ENCODE measurements around the gene AQP4. TPM values are rescaled to one million over a fixed set of nuclear protein-coding genes. Genes with fewer than 3 reads are reported as not detected.

Gene AQP4
- total and polyA plus RNA-seq, 12 donors: 0.07 to 37.2 (median 9.8) TPM

DNA sequence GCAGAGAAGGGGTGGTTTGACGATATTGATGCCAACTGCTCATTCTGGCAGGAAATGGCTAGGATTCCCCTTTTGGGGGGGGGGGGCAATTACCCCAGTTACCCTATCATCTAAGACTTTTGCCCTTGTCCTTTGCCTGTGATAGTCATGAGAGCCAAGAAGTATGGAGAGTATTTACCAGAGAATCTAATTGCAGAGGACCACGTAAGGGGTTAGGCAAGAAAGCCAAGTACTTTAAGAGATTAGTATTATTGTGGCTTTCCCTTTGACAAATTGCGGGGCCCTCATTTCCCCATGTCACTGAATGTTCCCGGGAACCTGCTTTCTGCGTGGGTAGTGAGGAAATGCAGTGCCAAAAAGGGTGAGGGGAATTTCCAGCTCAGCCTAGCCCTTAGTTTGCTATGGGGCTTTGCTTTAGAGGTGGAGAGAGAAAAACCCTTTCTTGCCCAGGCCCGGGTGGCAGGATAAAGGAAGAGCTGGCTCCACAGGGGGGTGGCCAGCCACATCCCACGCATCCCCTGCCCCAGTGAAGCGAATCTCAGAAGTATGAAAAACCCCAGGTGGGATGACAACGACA, 1.5 kb downstream of the AQP4 start:
- Histone ChIP-seq H3K4me3 (peak overlapping the region in 5 of 10 donors; percentile 34 to 53 (median 46)), H3K9me3 (no peaks in the 10 kb centered on the region), H3K4me1 (peaks cover 0 to 30% (median 11%) of the 10 kb centered on the region in 9 donors), H3K27ac (peak overlapping the region in 6 of 10 donors; percentile 15 to 76 (median 60)), H3K36me3 (no peaks in the 10 kb centered on the region), H3K27me3 (peaks cover 0 to 24% (median 4%) of the 10 kb centered on the region in 7 donors)
- TF ChIP-seq, protein P1, sequence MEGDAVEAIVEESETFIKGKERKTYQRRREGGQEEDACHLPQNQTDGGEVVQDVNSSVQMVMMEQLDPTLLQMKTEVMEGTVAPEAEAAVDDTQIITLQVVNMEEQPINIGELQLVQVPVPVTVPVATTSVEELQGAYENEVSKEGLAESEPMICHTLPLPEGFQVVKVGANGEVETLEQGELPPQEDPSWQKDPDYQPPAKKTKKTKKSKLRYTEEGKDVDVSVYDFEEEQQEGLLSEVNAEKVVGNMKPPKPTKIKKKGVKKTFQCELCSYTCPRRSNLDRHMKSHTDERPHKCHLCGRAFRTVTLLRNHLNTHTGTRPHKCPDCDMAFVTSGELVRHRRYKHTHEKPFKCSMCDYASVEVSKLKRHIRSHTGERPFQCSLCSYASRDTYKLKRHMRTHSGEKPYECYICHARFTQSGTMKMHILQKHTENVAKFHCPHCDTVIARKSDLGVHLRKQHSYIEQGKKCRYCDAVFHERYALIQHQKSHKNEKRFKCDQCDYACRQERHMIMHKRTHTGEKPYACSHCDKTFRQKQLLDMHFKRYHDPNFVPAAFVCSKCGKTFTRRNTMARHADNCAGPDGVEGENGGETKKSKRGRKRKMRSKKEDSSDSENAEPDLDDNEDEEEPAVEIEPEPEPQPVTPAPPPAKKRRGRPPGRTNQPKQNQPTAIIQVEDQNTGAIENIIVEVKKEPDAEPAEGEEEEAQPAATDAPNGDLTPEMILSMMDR (IDR thresholded peaks at IDR 0.05): no peak
- ATAC-seq (peak in 3 of 8 donors; percentile 10 to 28 (median 12)), DNase-seq (no peak)
- intact Hi-C loops (cut with DNase I): loop anchor here in 1 of 10 donors (10.0 kb wide), 1 partner anchor 51 kb away; no protein-coding TSS in a partner anchor
- 48 to 55% methylated on average over 9 of the region's 9 CpGs for WGBS, 2 donors

DNA sequence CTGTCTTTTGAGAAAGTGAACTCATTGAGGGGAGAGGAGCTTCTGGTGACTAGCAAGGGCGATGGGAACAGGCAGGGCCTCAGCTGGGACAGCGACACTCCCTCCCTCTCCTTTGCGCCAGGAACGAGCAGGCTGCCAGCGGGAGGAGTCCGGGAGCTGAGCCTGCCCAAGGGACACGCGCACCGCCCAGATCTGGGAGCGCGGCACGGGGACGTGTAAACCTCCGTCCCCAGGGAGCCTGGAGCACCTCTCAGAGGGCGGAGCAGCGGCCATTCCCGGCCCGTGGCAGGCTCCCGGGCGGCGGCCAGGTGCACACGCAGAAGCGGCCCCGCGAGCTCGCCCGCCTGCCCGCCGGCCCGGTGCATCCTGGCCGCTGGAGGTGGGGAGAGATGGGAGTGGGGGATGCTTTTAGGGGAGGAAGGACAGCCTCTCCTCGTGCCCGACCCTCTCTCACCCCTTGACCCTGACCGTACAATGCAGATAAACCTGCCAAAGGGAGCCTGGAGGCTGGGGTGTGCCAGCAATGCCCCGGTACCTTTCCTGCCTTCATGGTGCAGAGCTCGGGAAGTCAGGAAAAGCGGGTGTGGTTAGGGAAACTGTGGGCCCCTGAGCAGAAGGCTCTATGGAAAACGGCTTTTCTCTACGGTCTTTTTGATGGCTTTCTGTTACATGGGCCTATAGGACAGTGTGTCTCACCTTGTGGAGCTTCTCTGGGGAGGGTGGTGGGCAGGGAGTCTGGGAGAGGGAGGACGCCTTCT, 2.2 kb downstream of the AQP4 start:
- H3K4me1 ChIP-seq: peaks cover 0 to 23% (median 6%) of the 10 kb centered on the region in 9 donors
- H3K36me3 ChIP-seq: no peaks in the 10 kb centered on the region
- H3K27ac ChIP-seq: peak overlapping the region in 7 of 10 donors; percentile 34 to 76 (median 65)
- DNase-seq: peak; percentile 61 to 81
- H3K4me3 ChIP-seq: peak overlapping the region in 9 of 10 donors; percentile 32 to 53 (median 48)
- H3K27me3 ChIP-seq: peaks cover 0 to 24% (median 4%) of the 10 kb centered on the region in 7 donors
- peak; percentile 78 to 98 (median 93) for ATAC-seq
- H3K9me3 ChIP-seq: no peaks in the 10 kb centered on the region
- TF ChIP-seq, protein P1 (IDR thresholded peaks at IDR 0.05): no peak
- 5 to 6% methylated on average over 40 of the region's 40 CpGs for WGBS, 2 donors
- intact Hi-C loops (cut with DNase I): loop anchor here in 1 of 10 donors (10.0 kb wide), 1 partner anchor 52 kb away; no protein-coding TSS in a partner anchor

DNA sequence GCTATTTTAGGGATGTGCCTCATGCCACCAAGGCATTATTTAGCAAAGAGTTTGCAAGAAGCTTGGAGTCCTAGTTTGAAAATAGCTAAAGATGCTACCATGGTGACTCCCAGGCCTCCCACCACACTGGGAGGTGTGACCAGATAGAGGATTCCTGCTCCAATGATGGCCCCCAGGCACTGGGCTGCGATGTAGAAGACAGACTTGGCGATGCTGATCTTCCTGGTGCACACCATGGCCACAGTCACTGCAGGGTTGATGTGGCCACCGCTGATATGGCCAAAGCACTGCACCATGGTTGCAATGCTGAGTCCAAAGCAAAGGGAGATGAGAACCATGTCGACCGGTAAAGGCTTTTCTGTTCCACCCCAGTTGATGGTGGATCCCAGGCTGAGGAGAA, 3.4 kb downstream of the AQP4 start:
- no peak overlapping the region for H3K27ac ChIP-seq
- ATAC-seq (no peak), DNase-seq (no peak)
- WGBS, 2 donors: 89 to 94% methylated on average over 5 of the region's 5 CpGs
- no peaks in the 10 kb centered on the region for H3K9me3 ChIP-seq
- intact Hi-C loops (cut with DNase I): loop anchor here in 1 of 10 donors (10.0 kb wide), 1 partner anchor 53 kb away; no protein-coding TSS in a partner anchor
- no peaks in the 10 kb centered on the region for H3K36me3 ChIP-seq
- peaks cover 0 to 24% (median 4%) of the 10 kb centered on the region in 7 donors for H3K27me3 ChIP-seq
- TF ChIP-seq, protein P1 (IDR thresholded peaks at IDR 0.05): no peak
- H3K4me3 ChIP-seq: no peak overlapping the region
- H3K4me1 ChIP-seq: peaks cover 0 to 22% (median 6%) of the 10 kb centered on the region in 9 donors

DNA sequence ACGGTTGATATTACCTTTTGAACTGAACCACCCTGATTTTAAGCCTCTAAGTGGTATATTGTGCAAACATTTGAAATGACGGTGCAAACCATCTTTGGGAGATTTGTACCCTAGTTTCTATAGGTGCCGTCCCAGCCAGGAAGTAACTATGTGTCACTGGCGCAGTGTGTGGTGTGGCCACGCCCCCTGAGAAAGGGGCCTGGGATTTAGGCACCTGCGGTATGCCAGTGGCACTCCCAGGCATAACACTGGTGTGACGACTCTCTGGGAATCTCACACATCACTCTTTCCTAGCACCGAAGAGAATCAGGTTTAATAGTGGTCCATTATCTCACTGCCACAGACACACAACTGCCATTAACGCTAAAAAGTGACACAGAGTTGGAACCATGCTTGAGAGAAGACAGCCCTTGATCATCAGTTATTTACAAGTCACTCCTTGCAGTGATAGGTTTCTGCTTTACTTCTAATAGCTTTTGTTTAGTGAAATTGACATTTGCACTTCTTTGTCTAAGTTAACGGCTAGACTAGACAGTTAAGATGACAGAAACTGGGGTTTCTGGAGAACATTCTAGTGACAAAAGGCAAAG, 11.1 kb downstream of the AQP4 start:
- Histone ChIP-seq H3K9me3 (peaks cover 0 to 9% (median 0%) of the 10 kb centered on the region in 11 donors), H3K4me1 (no peaks in the 10 kb centered on the region), H3K4me3 (no peak overlapping the region), H3K27me3 (no peaks in the 10 kb centered on the region), H3K36me3 (no peaks in the 10 kb centered on the region), H3K27ac (no peak overlapping the region)
- intact Hi-C loops (cut with DNase I): loop anchor here in 1 of 10 donors (10.0 kb wide), 1 partner anchor 60 kb away; no protein-coding TSS in a partner anchor
- DNase-seq (no peak), ATAC-seq (no peak)
- WGBS, 2 donors: 67 to 68% methylated on average over 10 of the region's 10 CpGs
- TF ChIP-seq, protein P1 (IDR thresholded peaks at IDR 0.05): no peak

Measured in heart right ventricle (tissue), 16 donors.